ENCODE data around the gene GATAD2A. TPM values are rescaled to one million over a fixed set of nuclear protein-coding genes. Genes with fewer than 3 reads are reported as not detected.

The GATAD2A gene
- total RNA-seq, 1 experiment from 2014 or later, result 31.3 TPM

GRCh38 chr19:19420570-19421298 is 15.3 kb downstream of the GATAD2A start:
- DNase-seq (ENCODE audit: extremely low read depth, low read depth), result no peak

GRCh38 chr19:19421299-19421696 is 15.8 kb downstream of the GATAD2A start:
- DNase-seq (ENCODE audit: extremely low read depth, low read depth), result no peak

GRCh38 chr19:19422156-19422555 is 16.7 kb downstream of the GATAD2A start:
- DNase-seq (ENCODE audit: extremely low read depth, low read depth), result no peak

GRCh38 chr19:19423322-19423721 is 17.8 kb downstream of the GATAD2A start:
- no peak for DNase-seq (ENCODE audit: extremely low read depth, low read depth)

GRCh38 chr19:19425170-19425875 is 19.8 kb downstream of the GATAD2A start:
- no peak for DNase-seq (ENCODE audit: extremely low read depth, low read depth)

GRCh38 chr19:19426216-19426615 is 20.7 kb downstream of the GATAD2A start:
- DNase-seq (ENCODE audit: extremely low read depth, low read depth), result no peak

GRCh38 chr19:19426799-19427198 is 21.3 kb downstream of the GATAD2A start:
- no peak for DNase-seq (ENCODE audit: extremely low read depth, low read depth)

GRCh38 chr19:19427302-19427701 is 21.8 kb downstream of the GATAD2A start:
- DNase-seq (ENCODE audit: extremely low read depth, low read depth), result no peak

GRCh38 chr19:19427944-19428343 is 22.5 kb downstream of the GATAD2A start:
- DNase-seq (ENCODE audit: extremely low read depth, low read depth), result no peak

GRCh38 chr19:19428746-19429145 is 23.3 kb downstream of the GATAD2A start:
- no peak for DNase-seq (ENCODE audit: extremely low read depth, low read depth)

- no peak for DNase-seq (ENCODE audit: extremely low read depth, low read depth)
Measured at GRCh38 chr19:19429361-19429760, 23.9 kb downstream of the GATAD2A start.

- DNase-seq (ENCODE audit: extremely low read depth, low read depth), result no peak
Measured at GRCh38 chr19:19432732-19433131, 27.3 kb downstream of the GATAD2A start.

- no peak for DNase-seq (ENCODE audit: extremely low read depth, low read depth)
Measured at GRCh38 chr19:19433666-19434213, 28.3 kb downstream of the GATAD2A start.

GRCh38 chr19:19434483-19435045 is 29.1 kb downstream of the GATAD2A start:
- no peak for DNase-seq (ENCODE audit: extremely low read depth, low read depth)

- DNase-seq (ENCODE audit: extremely low read depth, low read depth), result no peak
Measured at GRCh38 chr19:19436137-19436691, 30.7 kb downstream of the GATAD2A start.

GRCh38 chr19:19438366-19439175 is 33.1 kb downstream of the GATAD2A start:
- no peak for DNase-seq (ENCODE audit: extremely low read depth, low read depth)

GRCh38 chr19:19439176-19439482 is 33.7 kb downstream of the GATAD2A start:
- no peak for DNase-seq (ENCODE audit: extremely low read depth, low read depth)

GRCh38 chr19:19443283-19443682 is 37.8 kb downstream of the GATAD2A start:
- no peak for DNase-seq (ENCODE audit: extremely low read depth, low read depth)

- no peak for DNase-seq (ENCODE audit: extremely low read depth, low read depth)
Measured at GRCh38 chr19:19443902-19444680, 38.6 kb downstream of the GATAD2A start.

GRCh38 chr19:19444681-19445155 is 39.2 kb downstream of the GATAD2A start:
- no peak for DNase-seq (ENCODE audit: extremely low read depth, low read depth)

All from NCI-H460 (cell line).